NCI-H2227 (cell line): ENCODE data around the gene SMARCA4.
"Not testable (repeated sequence)": the region's sequence is repeated elsewhere in the genome, so short reads cannot be mapped to it uniquely, and the experiment has no call there.

Source experiments
- DNase-seq: peaks from one replicate; lab custom pipeline; 2025; ENCODE audit not compliant: unreplicated experiment; lab: John Stamatoyannopoulos, UW

Gene SMARCA4

GRCh38 chr19:11059511-11060358 lies 98.9 kb downstream of the SMARCA4 start:
- no peak for DNase-seq

- no peak for DNase-seq
These were observed 101.1 kb downstream of the SMARCA4 start for GRCh38 chr19:11061952-11062351.

- DNase-seq, result no peak
These were observed 102.6 kb downstream of the SMARCA4 start for GRCh38 chr19:11063434-11063833.

- no peak for DNase-seq
These were observed 104.0 kb downstream of the SMARCA4 start for GRCh38 chr19:11064831-11065303.

- no peak for DNase-seq
These were observed 105.5 kb downstream of the SMARCA4 start for GRCh38 chr19:11066326-11066725.

- no peak for DNase-seq
These were observed 106.7 kb downstream of the SMARCA4 start for GRCh38 chr19:11067356-11068113.

- no peak for DNase-seq
These were observed 108.7 kb downstream of the SMARCA4 start for GRCh38 chr19:11069561-11069960.

GRCh38 chr19:11070123-11070522 lies 109.3 kb downstream of the SMARCA4 start:
- no peak for DNase-seq

- DNase-seq, result no peak
These were observed 112.7 kb downstream of the SMARCA4 start for GRCh38 chr19:11073568-11073967.

- DNase-seq, result not testable (repeated sequence)
These were observed 116.0 kb downstream of the SMARCA4 start for GRCh38 chr19:11076792-11077191.

- no peak for DNase-seq
These were observed 118.1 kb downstream of the SMARCA4 start for GRCh38 chr19:11078893-11079292.

GRCh38 chr19:11079999-11080398 lies 119.2 kb downstream of the SMARCA4 start:
- DNase-seq, result no peak

GRCh38 chr19:11087870-11088505 lies 127.2 kb downstream of the SMARCA4 start:
- DNase-seq, result no peak

GRCh38 chr19:11088506-11089253 lies 127.8 kb downstream of the SMARCA4 start:
- peak; percentile 23 for DNase-seq

- peak; percentile 87 for DNase-seq
These were observed 128.6 kb downstream of the SMARCA4 start, which contains the start of gene LDLR for GRCh38 chr19:11089254-11090013. Gene LDLR (plus strand): TSS chr19:11089463. CDS start chr19:11089549, 86 bp downstream.

GRCh38 chr19:11090014-11090263 lies 129.1 kb downstream of the SMARCA4 start:
- DNase-seq, result not testable (repeated sequence)

- peak; percentile 94 for DNase-seq
These were observed 129.6 kb downstream of the SMARCA4 start for GRCh38 chr19:11090264-11090996.

- no peak for DNase-seq
These were observed 130.3 kb downstream of the SMARCA4 start for GRCh38 chr19:11090997-11091702.

GRCh38 chr19:11091703-11092153 lies 130.9 kb downstream of the SMARCA4 start:
- DNase-seq, result peak; percentile 24
